SK-N-SH treated with all-trans-retinoic acid at 6 μM for 48 hours (cell line): ENCODE data around the gene LOXL4.

Experiments
- ARNTL ChIP-seq: fragments of 450-650 bp; formaldehyde crosslinking; IDR thresholded peaks from 2 replicates; pipeline ENCODE4 v1.5.0; 2020; ENCODE audit warnings: low read depth, mild to moderate bottlenecking, moderate library complexity, borderline replicate concordance
- CREB5 ChIP-seq: fragments of 250-450 bp; sonication (Bioruptor Pico); IDR thresholded peaks from 2 replicates; pipeline ENCODE4 v1.5.1; 2020; ENCODE audit warnings: low read depth, mild to moderate bottlenecking, moderate library complexity
- CSDC2 ChIP-seq: fragments of 250-450 bp; sonication (Bioruptor Pico); IDR thresholded peaks from 2 replicates; pipeline ENCODE4 v1.5.0; 2020; ENCODE audit warnings: mild to moderate bottlenecking, moderate library complexity
- GLIS3 ChIP-seq: fragments of 250-450 bp; sonication (Bioruptor Pico); IDR thresholded peaks from 2 replicates; pipeline ENCODE4 v1.5.0; 2020; ENCODE audit warnings: mild to moderate bottlenecking, moderate library complexity
- OSR1 ChIP-seq: fragments of 250-450 bp; sonication (Bioruptor Pico); IDR thresholded peaks from 2 replicates; pipeline ENCODE4 v1.8.0; 2022; ENCODE audit warnings: moderate library complexity, mild to moderate bottlenecking, inconsistent platforms
- PATZ1 ChIP-seq: fragments of 250-450 bp; sonication (Bioruptor Pico); IDR thresholded peaks from 2 replicates; pipeline ENCODE4 v1.8.0; 2020; ENCODE audit warnings: mild to moderate bottlenecking, moderate library complexity, borderline replicate concordance
- SNAI2 ChIP-seq: fragments of 250-450 bp; sonication (Bioruptor Pico); IDR thresholded peaks from 2 replicates; pipeline ENCODE4 v1.5.0; 2020; ENCODE audit warnings: mild to moderate bottlenecking, moderate library complexity
- ZC3H10 ChIP-seq: fragments of 250-450 bp; sonication (Bioruptor Pico); IDR thresholded peaks from 2 replicates; pipeline ENCODE4 v1.5.1; 2021; ENCODE audit warnings: mild to moderate bottlenecking, moderate library complexity
- ZNF565 ChIP-seq: fragments of 450-650 bp; formaldehyde crosslinking; conservative IDR thresholded peaks from 2 replicates; pipeline ENCODE4 v1.5.0; 2020; ENCODE audit warnings: low read depth, mild to moderate bottlenecking, moderate library complexity

- TF ChIP-seq ARNTL (CRISPR knock-in tag) (no peak), CREB5 (CRISPR knock-in tag) (no peak), PATZ1 (no peak), SNAI2 (CRISPR knock-in tag) (no peak), CSDC2 (no peak), OSR1 (CRISPR knock-in tag) (no peak), ZC3H10 (CRISPR knock-in tag) (no peak), ZNF565 (CRISPR knock-in tag) (no peak), GLIS3 (CRISPR knock-in tag) (no peak)
Observed at GRCh38 chr10:98226508-98227144, 41.4 kb downstream of the LOXL4 start.
